ENCODE data around the gene ANKRD12. TPM values are rescaled to one million over a fixed set of nuclear protein-coding genes. Genes with fewer than 3 reads are reported as not detected.
A peak's percentile ranks its signal among the peaks of the same experiment; 100 is the strongest.

ANKRD12 gene
- total RNA-seq, 4 donors from 2014 or later = 84.7 to 137 (median 122) TPM

DNA sequence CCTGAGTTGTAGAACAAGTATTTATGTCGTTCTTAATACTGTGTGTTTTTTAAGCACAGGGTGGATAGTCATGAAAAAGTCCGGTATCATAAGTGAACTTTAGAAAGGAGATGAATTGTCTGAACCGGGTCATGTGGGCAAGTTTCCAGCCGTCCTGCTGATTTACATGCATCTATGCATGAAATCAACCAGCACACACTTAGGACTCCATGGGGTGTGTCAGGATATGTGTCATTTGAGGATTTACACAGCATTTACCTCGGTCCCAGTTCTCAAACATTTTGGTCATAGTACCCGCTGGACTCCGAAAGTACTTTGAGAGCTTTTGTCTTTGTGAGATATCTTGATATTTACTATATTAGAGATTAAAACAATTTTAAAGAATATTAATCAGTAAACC, 150.5 kb downstream of the ANKRD12 start:
- Histone ChIP-seq H3K27ac (no peak overlapping the region), H3K9me3 (no peaks in the 10 kb centered on the region), H3K4me1 (no peaks in the 10 kb centered on the region), H3K4me3 (no peak overlapping the region), H3K27me3 (no peaks in the 10 kb centered on the region), H3K36me3 (no peaks in the 10 kb centered on the region)
- TF ChIP-seq POLR2AphosphoS5 (IDR thresholded peaks at IDR 0.05) (peak; percentile 6), POLR2A (IDR thresholded peaks at IDR 0.05) (no peak)
- 68 to 82% methylated on average over 5 to 7 of the region's 7 CpGs for WGBS, 2 donors (ENCODE audit: low coverage in 1 of 2)
- no peak for ATAC-seq

DNA sequence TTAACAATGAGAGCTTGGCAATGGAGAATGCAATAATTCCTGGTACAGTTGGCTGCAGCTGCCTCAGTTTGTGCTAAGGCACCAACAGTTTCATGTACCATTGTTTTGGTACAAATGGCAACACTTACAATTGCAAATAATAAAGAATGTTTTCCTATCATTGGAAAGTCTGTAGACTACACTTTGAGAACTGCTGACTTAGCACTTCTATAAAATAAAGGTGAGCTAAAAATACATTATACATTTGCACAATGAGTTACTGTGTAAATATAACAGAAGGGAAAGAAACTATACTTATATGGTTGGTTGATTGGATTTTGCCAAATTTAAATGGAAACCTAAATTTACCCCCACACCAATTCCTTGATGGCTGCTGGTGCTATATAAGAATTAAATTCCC, 153.1 kb downstream of the ANKRD12 start:
- Histone ChIP-seq H3K27me3 (no peaks in the 10 kb centered on the region), H3K4me1 (no peaks in the 10 kb centered on the region), H3K27ac (no peak overlapping the region), H3K36me3 (no peaks in the 10 kb centered on the region), H3K9me3 (peaks cover 0 to 13% (median 0%) of the 10 kb centered on the region in 3 donors), H3K4me3 (no peak overlapping the region)
- TF ChIP-seq, protein P1, sequence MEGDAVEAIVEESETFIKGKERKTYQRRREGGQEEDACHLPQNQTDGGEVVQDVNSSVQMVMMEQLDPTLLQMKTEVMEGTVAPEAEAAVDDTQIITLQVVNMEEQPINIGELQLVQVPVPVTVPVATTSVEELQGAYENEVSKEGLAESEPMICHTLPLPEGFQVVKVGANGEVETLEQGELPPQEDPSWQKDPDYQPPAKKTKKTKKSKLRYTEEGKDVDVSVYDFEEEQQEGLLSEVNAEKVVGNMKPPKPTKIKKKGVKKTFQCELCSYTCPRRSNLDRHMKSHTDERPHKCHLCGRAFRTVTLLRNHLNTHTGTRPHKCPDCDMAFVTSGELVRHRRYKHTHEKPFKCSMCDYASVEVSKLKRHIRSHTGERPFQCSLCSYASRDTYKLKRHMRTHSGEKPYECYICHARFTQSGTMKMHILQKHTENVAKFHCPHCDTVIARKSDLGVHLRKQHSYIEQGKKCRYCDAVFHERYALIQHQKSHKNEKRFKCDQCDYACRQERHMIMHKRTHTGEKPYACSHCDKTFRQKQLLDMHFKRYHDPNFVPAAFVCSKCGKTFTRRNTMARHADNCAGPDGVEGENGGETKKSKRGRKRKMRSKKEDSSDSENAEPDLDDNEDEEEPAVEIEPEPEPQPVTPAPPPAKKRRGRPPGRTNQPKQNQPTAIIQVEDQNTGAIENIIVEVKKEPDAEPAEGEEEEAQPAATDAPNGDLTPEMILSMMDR (IDR thresholded peaks at IDR 0.05) = no peak
- no peak for TF ChIP-seq POLR2AphosphoS5 (IDR thresholded peaks at IDR 0.05)
- no peak for TF ChIP-seq EP300 (IDR thresholded peaks at IDR 0.05)
- TF ChIP-seq POLR2A (IDR thresholded peaks at IDR 0.05) = no peak
- no peak for ATAC-seq

DNA sequence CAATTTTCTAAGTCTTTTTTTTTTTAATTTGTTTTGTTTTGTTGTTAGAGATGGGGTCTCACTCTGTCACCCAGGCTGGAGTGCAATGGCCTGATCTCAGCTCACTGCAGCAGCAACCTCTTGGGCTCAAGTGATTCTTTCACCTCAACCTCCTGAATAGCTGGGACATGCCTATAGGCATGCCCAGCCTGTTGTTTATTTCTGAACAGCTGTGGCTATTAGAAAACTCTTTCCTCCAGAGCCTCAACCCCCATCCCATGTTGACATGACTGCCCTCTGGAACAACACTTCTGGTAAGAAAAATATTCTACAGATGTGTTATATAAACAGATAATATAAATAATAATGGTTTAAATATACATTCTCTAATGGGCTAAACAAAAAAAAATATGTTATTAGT, 153.6 kb downstream of the ANKRD12 start:
- TF ChIP-seq POLR2A (IDR thresholded peaks at IDR 0.05) = no peak
- no peak for TF ChIP-seq EP300 (IDR thresholded peaks at IDR 0.05)
- TF ChIP-seq, protein P1 (IDR thresholded peaks at IDR 0.05) = no peak
- TF ChIP-seq POLR2AphosphoS5 (IDR thresholded peaks at IDR 0.05) = no peak
- Histone ChIP-seq H3K9me3 (peaks cover 0 to 13% (median 0%) of the 10 kb centered on the region in 3 donors), H3K36me3 (no peaks in the 10 kb centered on the region), H3K4me3 (no peak overlapping the region), H3K4me1 (no peaks in the 10 kb centered on the region), H3K27ac (no peak overlapping the region), H3K27me3 (no peaks in the 10 kb centered on the region)
- ATAC-seq = no peak

DNA sequence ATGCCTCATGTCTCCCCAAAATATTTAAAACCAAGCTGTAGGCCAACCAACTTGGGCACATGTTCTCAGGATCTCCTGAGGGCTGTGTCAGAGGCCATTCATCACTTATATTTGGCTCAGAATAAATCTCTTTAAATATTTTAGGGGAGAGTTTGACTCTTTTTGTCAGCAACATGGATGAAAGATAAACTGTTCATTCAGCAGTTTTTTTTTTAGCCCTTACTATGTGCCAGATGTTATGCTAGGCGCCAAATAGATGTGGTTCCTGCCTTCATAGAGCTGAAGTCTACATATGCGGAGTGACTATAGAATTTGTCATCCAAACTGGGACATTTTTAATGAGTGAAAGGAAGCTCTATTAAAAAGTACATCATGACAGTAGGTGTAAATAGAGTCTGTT, 155.5 kb downstream of the ANKRD12 start:
- no peaks in the 10 kb centered on the region for H3K27me3 ChIP-seq
- WGBS, 2 donors (ENCODE audit: low coverage in 1 of 2) = 85 to 87% methylated on average over 2 of the region's 2 CpGs

DNA sequence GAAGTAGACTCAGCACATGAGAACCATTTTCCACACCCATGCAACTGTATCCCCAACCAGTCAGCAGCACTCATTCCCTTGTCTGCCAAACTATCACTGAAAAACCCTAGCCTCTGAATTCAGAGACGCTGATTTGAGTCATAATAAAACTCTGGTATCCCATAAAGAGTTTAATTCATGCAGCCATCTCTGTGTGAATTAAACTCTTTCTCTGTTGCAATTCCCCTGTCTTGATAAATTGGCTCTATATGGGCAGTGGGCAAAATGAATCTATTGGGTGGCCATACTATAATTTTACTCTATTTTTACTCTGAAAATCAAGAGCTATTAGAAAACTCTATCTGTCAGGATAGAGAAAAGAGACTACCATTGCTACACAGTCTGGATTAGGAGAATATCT, 157.4 kb downstream of the ANKRD12 start:
- H3K4me3 ChIP-seq = no peak overlapping the region
- no peaks in the 10 kb centered on the region for H3K36me3 ChIP-seq
- ATAC-seq = no peak
- peaks cover 0 to 27% (median 0%) of the 10 kb centered on the region in 3 donors for H3K9me3 ChIP-seq
- WGBS, 2 donors (ENCODE audit: low coverage in 1 of 2) = 83 to 100% methylated on average over 1 of the region's 1 CpG
- no peak overlapping the region for H3K27ac ChIP-seq
- no peaks in the 10 kb centered on the region for H3K27me3 ChIP-seq
- TF ChIP-seq, protein P1 (IDR thresholded peaks at IDR 0.05) = no peak
- TF ChIP-seq EP300 (IDR thresholded peaks at IDR 0.05) (no peak), POLR2A (IDR thresholded peaks at IDR 0.05) (no peak), POLR2AphosphoS5 (IDR thresholded peaks at IDR 0.05) (no peak)
- H3K4me1 ChIP-seq = no peaks in the 10 kb centered on the region

More for the DNA sequence above, 155.5 kb downstream of the ANKRD12 start:
- TF ChIP-seq, protein P1 (IDR thresholded peaks at IDR 0.05) = no peak
- TF ChIP-seq EP300 (IDR thresholded peaks at IDR 0.05) = no peak
- no peak for TF ChIP-seq POLR2A (IDR thresholded peaks at IDR 0.05)
- no peak for TF ChIP-seq POLR2AphosphoS5 (IDR thresholded peaks at IDR 0.05)
- ATAC-seq = no peak
- no peaks in the 10 kb centered on the region for H3K4me1 ChIP-seq
- no peak overlapping the region for H3K27ac ChIP-seq
- no peak overlapping the region for H3K4me3 ChIP-seq
- H3K9me3 ChIP-seq = peaks cover 0 to 21% (median 0%) of the 10 kb centered on the region in 3 donors
- no peaks in the 10 kb centered on the region for H3K36me3 ChIP-seq
